ENCODE data around the gene SCAMP1. TPM values are rescaled to one million over a fixed set of nuclear protein-coding genes. Genes with fewer than 3 reads are reported as not detected.

The SCAMP1 gene
- 16.2 and 19.0 TPM in 2 replicates for total RNA-seq

GRCh38 chr5:78359831-78360673 is at the start of gene SCAMP1:
Gene SCAMP1, plus strand, starts transcription at chr5:78360617. Its CDS starts 55 bp downstream, at chr5:78360672.

Other genes with a start within 250 kb of the SCAMP1 start
- 33.7 and 37.5 TPM in 2 replicates for gene AP3B1, start 65.9 kb upstream of the SCAMP1 start, total RNA-seq